Measurements from ENCODE around the gene KIF26B. TPM values are rescaled to one million over a fixed set of nuclear protein-coding genes. Genes with fewer than 3 reads are reported as not detected.

KIF26B gene
- total RNA-seq (2021) (0.41 to 1.2 TPM (median 0.55 TPM) in 3 replicates), Bru-seq, nascent RNA (percentile 21 among the genes with signal in this experiment)
- long read RNA-seq, experiment 1, partial matches to known transcripts: 2 of 2 reads
- long read RNA-seq, experiment 1, other reads (novel, unspliced or antisense): 0 of 2 reads
- long read RNA-seq, experiment 2: 0 reads
- long read RNA-seq, experiment 3, partial matches to known transcripts: 1 of 1 reads
- long read RNA-seq, experiment 3, other reads (novel, unspliced or antisense): 0 of 1 reads

GRCh38 chr1:245154429-245155271 is at the start of gene KIF26B:
Gene KIF26B (plus strand): TSS chr1:245154985. CDS start chr1:245155425, 440 bp downstream.
- DNase-seq (ENCODE audit: low spot score) (peak; percentile 51), ATAC-seq (no peak)
- peaks cover 77% of the 10 kb centered on the region for H3K27me3 Mint-ChIP-seq (ENCODE audit: low read depth)
- no peak within 1 kb of the TSS for H3K27ac Mint-ChIP-seq
- H3K9me3 Mint-ChIP-seq: no peaks in the 10 kb centered on the region
- POLR2A ChIA-PET: no interaction called here
- H3K4me1 Mint-ChIP-seq: peaks cover 11% of the 10 kb centered on the region
- H3K4me3 Mint-ChIP-seq: peak within 1 kb of the TSS; percentile 79
- no peaks in the 10 kb centered on the region for H3K36me3 Mint-ChIP-seq
- CTCF ChIA-PET: interaction anchor here (0.9 to 3.1 kb wide), 11 partner anchors 33 to 849 kb away, joined by 3 to 67 read pairs (median 7); no protein-coding TSS in a partner anchor
- TF ChIP-seq CTCF (IDR thresholded peaks at IDR 0.05) (no peak), ZSCAN18 (CRISPR knock-in tag; IDR thresholded peaks at IDR 0.05) (no peak), ZNF232 (CRISPR knock-in tag; IDR thresholded peaks at IDR 0.05) (no peak), CDX4 (CRISPR knock-in tag; IDR thresholded peaks at IDR 0.05; ENCODE audit: borderline replicate concordance) (no peak), ETV6 (CRISPR knock-in tag; IDR thresholded peaks at IDR 0.05) (0 out of 2 replicates have a peak, but pooled peaks have one; percentile 40), MYBL2 (CRISPR knock-in tag; IDR thresholded peaks at IDR 0.05) (peak; percentile 42; the same call in 1 of the 2 replicates), RORB (CRISPR knock-in tag; IDR thresholded peaks at IDR 0.05) (no peak), E2F1 (CRISPR knock-in tag; IDR thresholded peaks at IDR 0.05) (no peak), ATF1 (CRISPR knock-in tag; IDR thresholded peaks at IDR 0.05) (no peak), SMAD3 (CRISPR knock-in tag; IDR thresholded peaks at IDR 0.05; ENCODE audit: borderline replicate concordance) (no peak), ZBTB43 (CRISPR knock-in tag; IDR thresholded peaks at IDR 0.05) (no peak), TEAD1 (CRISPR knock-in tag; IDR thresholded peaks at IDR 0.05) (0 out of 2 replicates have a peak, but pooled peaks have one; percentile 29), E2F4 (CRISPR knock-in tag; IDR thresholded peaks at IDR 0.05; ENCODE audit: borderline replicate concordance, low read depth) (no peak), STAT6 (CRISPR knock-in tag; conservative IDR thresholded peaks at IDR 0.05; ENCODE audit: low read depth) (no peak), ZBTB21 (CRISPR knock-in tag; IDR thresholded peaks at IDR 0.05; ENCODE audit: borderline replicate concordance) (0 out of 2 replicates have a peak, but pooled peaks have one; percentile 7), ZNF423 (CRISPR knock-in tag; IDR thresholded peaks at IDR 0.05) (no peak), JAZF1 (CRISPR knock-in tag; IDR thresholded peaks at IDR 0.05) (no peak), USF1 (CRISPR knock-in tag; IDR thresholded peaks at IDR 0.05) (no peak), ESRRA (CRISPR knock-in tag; IDR thresholded peaks at IDR 0.05; ENCODE audit: borderline replicate concordance) (no peak), ZNF281 (CRISPR knock-in tag; IDR thresholded peaks at IDR 0.05) (no peak)
